DMS79 (cell line): ENCODE results near the gene TRIL.

Source experiments
- DNase-seq: peaks from one replicate; lab custom pipeline; 2025; lab: John Stamatoyannopoulos, UW

Gene TRIL

GRCh38 chr7:28983396-28984190 lies 25.5 kb upstream of the TRIL start:
- no peak for DNase-seq

GRCh38 chr7:28981161-28981465 lies 23.0 kb upstream of the TRIL start:
- DNase-seq = no peak

- DNase-seq = no peak
Measured at GRCh38 chr7:28980451-28981160, 22.5 kb upstream of the TRIL start.

GRCh38 chr7:28979776-28980175 lies 21.6 kb upstream of the TRIL start:
- DNase-seq = no peak

- no peak for DNase-seq
Measured at GRCh38 chr7:28977881-28978280, 19.8 kb upstream of the TRIL start.

GRCh38 chr7:28976022-28976421 lies 17.9 kb upstream of the TRIL start:
- no peak for DNase-seq

- DNase-seq = no peak
Measured at GRCh38 chr7:28973591-28973990, 15.5 kb upstream of the TRIL start.

- DNase-seq = no peak
Measured at GRCh38 chr7:28964056-28964455, 5.9 kb upstream of the TRIL start.

- DNase-seq = no peak
Measured at GRCh38 chr7:28961972-28962371, 3.8 kb upstream of the TRIL start.

- no peak for DNase-seq
Measured at GRCh38 chr7:28960071-28960840, 2.1 kb upstream of the TRIL start.

- DNase-seq = no peak
Measured at GRCh38 chr7:28958980-28959347, 834 bp upstream of the TRIL start.

GRCh38 chr7:28957751-28958234 lies 337 bp downstream of the TRIL start:
- no peak for DNase-seq

- no peak for DNase-seq
Measured at GRCh38 chr7:28957064-28957750, 923 bp downstream of the TRIL start.

- DNase-seq = peak; percentile 40
Measured at GRCh38 chr7:28956608-28957063, 1.5 kb downstream of the TRIL start.

GRCh38 chr7:28955718-28956607 lies 2.2 kb downstream of the TRIL start:
- peak; percentile 49 for DNase-seq

GRCh38 chr7:28955356-28955717 lies 2.8 kb downstream of the TRIL start:
- DNase-seq = no peak

- DNase-seq = no peak
Measured at GRCh38 chr7:28954946-28955345, 3.2 kb downstream of the TRIL start.

GRCh38 chr7:28954471-28954870 lies 3.7 kb downstream of the TRIL start:
- no peak for DNase-seq

GRCh38 chr7:28953633-28954032 lies 4.5 kb downstream of the TRIL start:
- DNase-seq = no peak

- no peak for DNase-seq
Measured at GRCh38 chr7:28942168-28942567, 16.0 kb downstream of the TRIL start.

- no peak for DNase-seq
Measured at GRCh38 chr7:28941633-28942032, 16.5 kb downstream of the TRIL start.
